ENCODE results near the gene CDYL2. TPM values are rescaled to one million over a fixed set of nuclear protein-coding genes. Genes with fewer than 3 reads are reported as not detected.

The CDYL2 gene
- total and polyA plus RNA-seq, 2 experiments from 2014 or later: 7.4 to 12.2 TPM

- Histone ChIP-seq H3K27me3 (no peaks in the 10 kb centered on the region), H4K20me1 (ENCODE audit: insufficient read depth, poor library complexity, severe bottlenecking) (no peaks in the 10 kb centered on the region), H3K27ac (no peak overlapping the region), H3K4me1 (ENCODE audit: insufficient read depth) (no peaks in the 10 kb centered on the region), H3K36me3 (replicated peaks; ENCODE audit: insufficient read depth, low read depth) (no peaks in the 10 kb centered on the region), H3K9me2 (replicated peaks; ENCODE audit: insufficient read depth) (no peaks in the 10 kb centered on the region), H3K9me3 (ENCODE audit: low read depth) (no peaks in the 10 kb centered on the region), H3K4me3 (no peak overlapping the region), H3K79me2 (peaks cover 7% of the 10 kb centered on the region), H2AFZ (no peak overlapping the region), H3K4me2 (no peak overlapping the region)
- TF ChIP-seq EZH2 (IDR thresholded peaks at IDR 0.05; ENCODE audit: borderline replicate concordance) (no peak), EZH2phosphoT487 (IDR thresholded peaks at IDR 0.05; ENCODE audit: low read depth, severe bottlenecking, unreplicated experiment) (no peak)
- TF ChIP-seq, protein P1, sequence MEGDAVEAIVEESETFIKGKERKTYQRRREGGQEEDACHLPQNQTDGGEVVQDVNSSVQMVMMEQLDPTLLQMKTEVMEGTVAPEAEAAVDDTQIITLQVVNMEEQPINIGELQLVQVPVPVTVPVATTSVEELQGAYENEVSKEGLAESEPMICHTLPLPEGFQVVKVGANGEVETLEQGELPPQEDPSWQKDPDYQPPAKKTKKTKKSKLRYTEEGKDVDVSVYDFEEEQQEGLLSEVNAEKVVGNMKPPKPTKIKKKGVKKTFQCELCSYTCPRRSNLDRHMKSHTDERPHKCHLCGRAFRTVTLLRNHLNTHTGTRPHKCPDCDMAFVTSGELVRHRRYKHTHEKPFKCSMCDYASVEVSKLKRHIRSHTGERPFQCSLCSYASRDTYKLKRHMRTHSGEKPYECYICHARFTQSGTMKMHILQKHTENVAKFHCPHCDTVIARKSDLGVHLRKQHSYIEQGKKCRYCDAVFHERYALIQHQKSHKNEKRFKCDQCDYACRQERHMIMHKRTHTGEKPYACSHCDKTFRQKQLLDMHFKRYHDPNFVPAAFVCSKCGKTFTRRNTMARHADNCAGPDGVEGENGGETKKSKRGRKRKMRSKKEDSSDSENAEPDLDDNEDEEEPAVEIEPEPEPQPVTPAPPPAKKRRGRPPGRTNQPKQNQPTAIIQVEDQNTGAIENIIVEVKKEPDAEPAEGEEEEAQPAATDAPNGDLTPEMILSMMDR (IDR thresholded peaks at IDR 0.05; ENCODE audit: poor library complexity): no peak
- WGBS (ENCODE audit: low lambda C conversion rate, missing lambda C conversion rate): 86% methylated on average over 7 of the region's 7 CpGs
- no peak for DNase-seq (ENCODE audit: low spot score)
These were observed 124.4 kb downstream of the CDYL2 start for GRCh38 chr16:80680046-80680445.

DNA sequence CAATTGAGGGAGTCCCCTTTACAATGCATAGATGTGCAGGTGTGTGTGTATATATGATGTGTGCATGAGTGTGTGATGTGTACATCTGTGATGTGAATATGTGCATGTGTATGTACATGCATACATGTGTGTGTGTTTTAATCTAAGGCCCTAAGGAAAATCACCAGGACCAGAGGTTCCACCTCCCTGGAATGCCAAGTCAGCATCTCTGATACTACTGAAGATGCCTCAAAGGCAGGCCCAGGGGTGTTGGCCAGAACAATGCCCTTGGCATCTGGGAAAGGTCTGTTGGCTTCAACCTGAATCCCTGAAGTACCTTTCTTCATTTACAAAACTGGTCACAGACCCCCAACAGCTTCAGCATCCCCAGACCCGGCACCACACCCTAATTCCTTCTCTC is 129.5 kb downstream of the CDYL2 start:
- Histone ChIP-seq H3K9me2 (replicated peaks; ENCODE audit: insufficient read depth) (no peaks in the 10 kb centered on the region), H3K79me2 (peaks cover 7% of the 10 kb centered on the region), H3K4me1 (ENCODE audit: insufficient read depth) (no peaks in the 10 kb centered on the region), H3K27ac (no peak overlapping the region), H3K27me3 (no peaks in the 10 kb centered on the region), H3K4me3 (no peak overlapping the region), H2AFZ (no peak overlapping the region), H3K36me3 (replicated peaks; ENCODE audit: insufficient read depth, low read depth) (no peaks in the 10 kb centered on the region), H4K20me1 (ENCODE audit: insufficient read depth, poor library complexity, severe bottlenecking) (no peaks in the 10 kb centered on the region), H3K9me3 (ENCODE audit: low read depth) (no peaks in the 10 kb centered on the region), H3K4me2 (no peak overlapping the region)
- 93% methylated on average over 1 of the region's 1 CpG for WGBS (ENCODE audit: low lambda C conversion rate, missing lambda C conversion rate)
- DNase-seq (ENCODE audit: low spot score): no peak
- TF ChIP-seq EZH2 (IDR thresholded peaks at IDR 0.05; ENCODE audit: borderline replicate concordance) (no peak), EZH2phosphoT487 (IDR thresholded peaks at IDR 0.05; ENCODE audit: low read depth, severe bottlenecking, unreplicated experiment) (no peak)
- TF ChIP-seq, protein P1 (IDR thresholded peaks at IDR 0.05; ENCODE audit: poor library complexity): no peak

GRCh38 chr16:80672379-80672778 is 132.0 kb downstream of the CDYL2 start:
- Histone ChIP-seq H3K4me2 (no peak overlapping the region), H4K20me1 (ENCODE audit: insufficient read depth, poor library complexity, severe bottlenecking) (no peaks in the 10 kb centered on the region), H3K4me1 (ENCODE audit: insufficient read depth) (no peaks in the 10 kb centered on the region), H3K4me3 (no peak overlapping the region), H3K27ac (no peak overlapping the region), H3K9me3 (ENCODE audit: low read depth) (no peaks in the 10 kb centered on the region), H2AFZ (no peak overlapping the region), H3K79me2 (peaks cover 7% of the 10 kb centered on the region), H3K36me3 (replicated peaks; ENCODE audit: insufficient read depth, low read depth) (no peaks in the 10 kb centered on the region), H3K27me3 (no peaks in the 10 kb centered on the region), H3K9me2 (replicated peaks; ENCODE audit: insufficient read depth) (no peaks in the 10 kb centered on the region)
- DNase-seq (ENCODE audit: low spot score): no peak
- TF ChIP-seq, protein P1 (IDR thresholded peaks at IDR 0.05; ENCODE audit: poor library complexity): no peak
- TF ChIP-seq EZH2phosphoT487 (IDR thresholded peaks at IDR 0.05; ENCODE audit: low read depth, severe bottlenecking, unreplicated experiment) (no peak), EZH2 (IDR thresholded peaks at IDR 0.05; ENCODE audit: borderline replicate concordance) (no peak)

Data from hepatocyte (in vitro differentiated cells).